Effector memory CD4-positive, alpha-beta T cell (primary cell): ENCODE measurements around the gene HLA-F.

ENCODE experiments used
- DNase-seq, 3 donors: peaks; one replicate each; pipeline ENCODE4 v3.0.0-alpha.2; 2020
- H3K27ac ChIP-seq: 2 replicates; pipeline ENCODE4 v1.7.0; 2013; ENCODE audit warnings: mild to moderate bottlenecking, low read length, moderate library complexity; ENCODE audit not compliant: insufficient read depth, poor library complexity, severe bottlenecking
- H3K27me3 ChIP-seq: replicated peaks from 2 replicates; pipeline ENCODE4 v1.7.0; 2013; ENCODE audit warnings: mild to moderate bottlenecking, low read length; ENCODE audit not compliant: insufficient read depth, control insufficient read depth, poor library complexity, severe bottlenecking
- H3K36me3 ChIP-seq: 2 replicates; pipeline ENCODE4 v1.7.0; 2013; ENCODE audit warnings: mild to moderate bottlenecking, low read length, moderate library complexity; ENCODE audit not compliant: control insufficient read depth, insufficient read depth
- H3K4me1 ChIP-seq: 2 replicates; pipeline ENCODE4 v1.7.0; 2013; ENCODE audit warnings: low read length, mild to moderate bottlenecking; ENCODE audit not compliant: control insufficient read depth, insufficient read depth, poor library complexity, severe bottlenecking
- H3K4me3 ChIP-seq: 2 replicates; pipeline ENCODE4 v1.7.0; 2013; ENCODE audit warnings: low read length, low read depth, mild to moderate bottlenecking; ENCODE audit not compliant: insufficient read depth, poor library complexity, severe bottlenecking
- H3K9me3 ChIP-seq: 2 replicates; pipeline ENCODE4 v1.7.0; 2013; ENCODE audit warnings: mild to moderate bottlenecking, low read length, moderate library complexity; ENCODE audit not compliant: control insufficient read depth

HLA-F gene

GRCh38 chr6:29723666-29724588, 693 bp downstream of the HLA-F start:
- H3K27ac ChIP-seq, result peak overlapping the region; percentile 99
- DNase-seq, result peak; percentile 74 to 77 (median 75)
- peak overlapping the region; percentile 95 for H3K4me3 ChIP-seq
- H3K36me3 ChIP-seq, result peaks cover 37% of the 10 kb centered on the region
- H3K4me1 ChIP-seq, result peaks cover 42% of the 10 kb centered on the region
- no peaks in the 10 kb centered on the region for H3K9me3 ChIP-seq
- H3K27me3 ChIP-seq, result no peaks in the 10 kb centered on the region

- Histone ChIP-seq H3K36me3 (peaks cover 37% of the 10 kb centered on the region), H3K27ac (peak overlapping the region; percentile 99), H3K9me3 (no peaks in the 10 kb centered on the region), H3K4me1 (peaks cover 42% of the 10 kb centered on the region), H3K4me3 (peak overlapping the region; percentile 95), H3K27me3 (no peaks in the 10 kb centered on the region)
- no peak for DNase-seq
Measured at GRCh38 chr6:29724937-29725869, 2.0 kb downstream of the HLA-F start.

- Histone ChIP-seq H3K27me3 (no peaks in the 10 kb centered on the region), H3K4me1 (peaks cover 45% of the 10 kb centered on the region), H3K4me3 (peak overlapping the region; percentile 95)
Measured at GRCh38 chr6:29726001-29726400, 2.8 kb downstream of the HLA-F start.

DNA sequence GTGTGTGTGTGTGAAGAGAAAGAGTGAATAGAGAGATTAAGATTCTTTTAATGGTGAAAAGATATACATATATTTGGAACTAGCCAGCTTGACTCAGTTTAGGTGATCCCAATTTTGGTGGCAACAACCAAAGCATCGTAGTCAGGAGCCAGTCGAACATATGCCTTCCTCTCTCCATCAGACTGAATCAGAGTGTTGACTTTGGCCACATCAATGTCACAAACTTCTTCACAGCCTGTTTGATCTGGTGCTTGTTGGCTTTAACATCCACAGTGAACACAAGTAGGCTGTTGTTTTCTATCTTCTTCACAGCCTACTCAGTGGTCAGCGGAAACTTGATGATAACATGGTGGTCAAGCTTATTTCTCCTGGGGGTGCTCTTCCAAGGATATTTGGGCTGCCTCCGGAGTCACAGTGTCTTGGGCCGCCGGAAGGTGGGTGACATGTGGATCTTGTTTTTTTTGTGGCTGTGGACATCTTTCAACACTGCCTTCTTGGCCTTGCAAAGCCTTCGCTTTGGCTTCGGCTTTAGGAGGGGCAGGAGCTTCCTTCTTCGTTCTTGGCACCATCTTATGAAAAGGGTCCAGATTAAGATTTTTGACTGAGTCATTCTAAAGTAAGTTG, 3.4 kb downstream of the HLA-F start:
- H3K36me3 ChIP-seq, result peaks cover 37% of the 10 kb centered on the region
- no peaks in the 10 kb centered on the region for H3K9me3 ChIP-seq
- H3K27me3 ChIP-seq, result no peaks in the 10 kb centered on the region
- no peak overlapping the region for H3K27ac ChIP-seq
- H3K4me3 ChIP-seq, result no peak overlapping the region
- H3K4me1 ChIP-seq, result peaks cover 41% of the 10 kb centered on the region
- no peak for DNase-seq

More at GRCh38 chr6:29726001-29726400, 2.8 kb downstream of the HLA-F start:
- Histone ChIP-seq H3K27ac (peak overlapping the region; percentile 99), H3K9me3 (no peaks in the 10 kb centered on the region), H3K36me3 (peaks cover 37% of the 10 kb centered on the region)
- no peak for DNase-seq

- Histone ChIP-seq H3K36me3 (peaks cover 37% of the 10 kb centered on the region), H3K27me3 (no peaks in the 10 kb centered on the region), H3K4me1 (peaks cover 37% of the 10 kb centered on the region), H3K9me3 (no peaks in the 10 kb centered on the region), H3K4me3 (no peak overlapping the region), H3K27ac (no peak overlapping the region)
- no peak for DNase-seq
Measured at GRCh38 chr6:29727637-29728036, 4.4 kb downstream of the HLA-F start.

GRCh38 chr6:29728173-29728874, 5.1 kb downstream of the HLA-F start:
- H3K27me3 ChIP-seq, result no peaks in the 10 kb centered on the region
- no peak overlapping the region for H3K4me3 ChIP-seq
- no peaks in the 10 kb centered on the region for H3K9me3 ChIP-seq
- no peak for DNase-seq
- H3K27ac ChIP-seq, result no peak overlapping the region
- H3K4me1 ChIP-seq, result peaks cover 37% of the 10 kb centered on the region
- peaks cover 36% of the 10 kb centered on the region for H3K36me3 ChIP-seq

GRCh38 chr6:29728875-29729270, 5.6 kb downstream of the HLA-F start:
- H3K9me3 ChIP-seq, result no peaks in the 10 kb centered on the region
- H3K36me3 ChIP-seq, result peaks cover 31% of the 10 kb centered on the region
- H3K27ac ChIP-seq, result no peak overlapping the region
- peaks cover 37% of the 10 kb centered on the region for H3K4me1 ChIP-seq
- H3K4me3 ChIP-seq, result no peak overlapping the region
- H3K27me3 ChIP-seq, result no peaks in the 10 kb centered on the region
- DNase-seq, result no peak

GRCh38 chr6:29729774-29730328, 6.6 kb downstream of the HLA-F start:
- no peaks in the 10 kb centered on the region for H3K9me3 ChIP-seq
- H3K27ac ChIP-seq, result no peak overlapping the region

GRCh38 chr6:29730575-29731126, 7.4 kb downstream of the HLA-F start:
- no peak overlapping the region for H3K4me3 ChIP-seq
- H3K9me3 ChIP-seq, result no peaks in the 10 kb centered on the region
- peaks cover 19% of the 10 kb centered on the region for H3K36me3 ChIP-seq
- DNase-seq, result no peak
- peaks cover 21% of the 10 kb centered on the region for H3K4me1 ChIP-seq
- H3K27ac ChIP-seq, result no peak overlapping the region
- no peaks in the 10 kb centered on the region for H3K27me3 ChIP-seq

More at GRCh38 chr6:29729774-29730328, 6.6 kb downstream of the HLA-F start:
- Histone ChIP-seq H3K27me3 (no peaks in the 10 kb centered on the region), H3K4me1 (peaks cover 29% of the 10 kb centered on the region), H3K36me3 (peaks cover 27% of the 10 kb centered on the region), H3K4me3 (no peak overlapping the region)
- DNase-seq, result no peak
